ENCODE measurements around the gene DNAL1. TPM values are rescaled to one million over a fixed set of nuclear protein-coding genes. Genes with fewer than 3 reads are reported as not detected.

DNAL1 gene
- total RNA-seq, 1 experiment from 2014 or later = 14.6 TPM

DNA sequence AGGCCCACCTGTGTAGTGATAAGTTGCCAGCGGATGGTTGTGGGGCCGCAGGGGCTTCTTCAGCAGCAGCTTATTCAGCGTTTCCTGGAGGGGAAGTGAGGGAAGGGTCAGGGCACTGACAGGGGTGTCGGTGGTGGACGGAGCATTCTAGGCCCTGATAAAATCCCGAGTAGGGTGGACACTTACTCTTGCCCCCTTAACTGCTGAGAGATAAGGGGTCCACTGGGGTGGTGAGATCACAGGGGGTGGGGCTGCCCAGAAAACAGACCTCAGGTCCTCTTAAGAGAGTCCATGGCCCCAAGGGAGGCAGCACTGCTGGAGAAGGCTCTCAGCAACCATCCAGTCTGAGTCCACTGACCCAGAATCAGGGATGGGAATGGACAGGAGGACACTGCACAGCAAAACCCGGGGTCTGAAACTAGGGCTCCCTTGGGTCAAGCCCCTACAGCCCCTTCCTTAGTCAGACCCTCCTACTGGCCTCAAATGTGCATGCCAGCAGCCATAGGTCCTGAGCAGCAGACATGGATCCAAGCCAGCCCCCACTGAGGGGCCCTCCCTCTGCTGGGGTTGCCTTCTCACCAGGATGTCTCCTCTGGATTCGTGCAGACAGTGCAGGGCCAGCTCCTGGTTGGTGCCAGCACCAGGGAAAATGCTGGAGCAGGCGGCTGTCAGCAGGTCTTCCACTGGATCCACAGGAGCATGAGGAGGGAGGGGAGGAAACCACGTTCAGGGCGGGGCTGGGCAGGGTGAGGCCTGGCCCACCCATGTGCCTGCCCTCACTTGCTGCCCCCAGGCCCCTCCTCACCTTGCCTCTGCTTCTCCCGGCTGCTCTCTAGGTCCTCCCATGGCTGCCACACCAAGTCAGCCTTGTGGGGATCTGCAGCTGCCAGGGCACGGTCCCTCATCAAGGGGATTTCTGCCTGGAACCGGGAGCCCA is 81.5 kb downstream of the DNAL1 start:
- BruUV-seq (replicated peaks) = no TSS peak
- intact Hi-C loops (cut with micrococcal nuclease) = loop anchor here (5.0 kb wide), 3 partner anchors 141 to 226 kb away; partner anchors contain the start of genes COQ6 and FAM161B
- Histone ChIP-seq H4K20me1 (ENCODE audit: insufficient read depth) (no peaks in the 10 kb centered on the region; the same call in 1 of the 2 replicates), H3K9ac (ENCODE audit: low read length) (no peak overlapping the region), H3K9me3 (ENCODE audit: control insufficient read depth in 1 of 2, insufficient read depth in 1 of 2, low read depth in 1 of 2, low read length in 2 of 2) (no peaks in the 10 kb centered on the region), H3K9me2 (ENCODE audit: insufficient read depth) (no peaks in the 10 kb centered on the region), H3K4me1 (ENCODE audit: control insufficient read depth in 1 of 2, insufficient read depth in 2 of 2, low read length in 2 of 2) (peaks cover 3 to 21% of the 10 kb centered on the region in 2 experiments; a peak in 3 of 4 replicates), H3K27me3 (ENCODE audit: insufficient read depth, low read length) (no peaks in the 10 kb centered on the region), H3K36me3 (ENCODE audit: control insufficient read depth in 1 of 2, insufficient read depth in 2 of 2, low read length in 2 of 2) (peaks cover 30 to 50% of the 10 kb centered on the region in 2 experiments; a peak in 3 of 4 replicates), H3K4me3 (replicated peaks in 1 of 2; ENCODE audit: low read depth in 1 of 2, low read length in 2 of 2) (no peak overlapping the region), H3K4me2 (ENCODE audit: low read length) (no peak overlapping the region), H2AFZ (ENCODE audit: low read depth, low read length, poor library complexity, severe bottlenecking) (no peak overlapping the region), H3K27ac (ENCODE audit: low read depth, low read length) (no peak overlapping the region), H3K79me2 (ENCODE audit: insufficient read depth, low read length) (no peaks in the 10 kb centered on the region; the same call in 1 of the 2 replicates)
- DNase-seq (ENCODE audit: low read depth, low spot score) = no peak
- ChIA-PET POLR2A (no interaction called here), RAD21 (ENCODE audit: low non-redundant PET in 1 of 2, low total read pairs in 2 of 2, uncharacterized antibody in 2 of 2, unreplicated experiment in 2 of 2) (no interaction called here), CTCF (interaction anchor here (1.4 to 6.2 kb wide), 3 partner anchors 33 to 98 kb away, joined by 4 to 59 read pairs (median 34); a partner anchor contains a TSS)
- ATAC-seq = no peak
- TF ChIP-seq EZH2 (IDR thresholded peaks at IDR 0.05) = no peak
- no peak for TF ChIP-seq ZBTB33 (IDR thresholded peaks at IDR 0.05; ENCODE audit: extremely low read depth, insufficient replicate concordance, low read length)
- no peak for TF ChIP-seq RAD21 (IDR thresholded peaks at IDR 0.05; ENCODE audit: low read depth)
- no peak for TF ChIP-seq CTCF (IDR thresholded peaks at IDR 0.05 in 2 of 3, conservative IDR thresholded peaks at IDR 0.05 in 1 of 3; ENCODE audit: borderline replicate concordance in 1 of 3, insufficient read depth in 1 of 3, low read depth in 2 of 3, low read length in 2 of 3)
- TF ChIP-seq TCF7L2 (IDR thresholded peaks at IDR 0.05; ENCODE audit: borderline replicate concordance, extremely low read depth, insufficient read depth, insufficient read length) = no peak
- no peak for TF ChIP-seq SP1 (IDR thresholded peaks at IDR 0.05; ENCODE audit: low read depth)
- TF ChIP-seq ELF1 (IDR thresholded peaks at IDR 0.05; ENCODE audit: borderline replicate concordance, low read depth) = no peak
- TF ChIP-seq CBX3 (IDR thresholded peaks at IDR 0.05; ENCODE audit: low read depth) = no peak
- no peak for TF ChIP-seq SIN3A (IDR thresholded peaks at IDR 0.05; ENCODE audit: low read depth)
- no peak for TF ChIP-seq EZH2phosphoT487 (IDR thresholded peaks at IDR 0.05; ENCODE audit: borderline replicate concordance)
- TF ChIP-seq YY1 (IDR thresholded peaks at IDR 0.05; ENCODE audit: extremely low read depth, insufficient replicate concordance, low read depth, low read length) = no peak
- no peak for TF ChIP-seq ZFX (IDR thresholded peaks at IDR 0.05)
- no peak for TF ChIP-seq POLR2A (IDR thresholded peaks at IDR 0.05; ENCODE audit: borderline replicate concordance, extremely low read depth, insufficient read depth, insufficient read length)
